Epithelial cell of umbilical artery (primary cell): ENCODE measurements around the gene TMEM119. TPM values are rescaled to one million over a fixed set of nuclear protein-coding genes. Genes with fewer than 3 reads are reported as not detected.

Source experiments
- total RNA-seq: library from RNA; depleted of rRNA; stranded (reverse); fragments of >200 nt; gene quantifications from 2 replicates; pipeline ENCODE4 v1.2.3, GENCODE V29; 2014

TMEM119 gene, protein sequence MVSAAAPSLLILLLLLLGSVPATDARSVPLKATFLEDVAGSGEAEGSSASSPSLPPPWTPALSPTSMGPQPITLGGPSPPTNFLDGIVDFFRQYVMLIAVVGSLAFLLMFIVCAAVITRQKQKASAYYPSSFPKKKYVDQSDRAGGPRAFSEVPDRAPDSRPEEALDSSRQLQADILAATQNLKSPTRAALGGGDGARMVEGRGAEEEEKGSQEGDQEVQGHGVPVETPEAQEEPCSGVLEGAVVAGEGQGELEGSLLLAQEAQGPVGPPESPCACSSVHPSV
- 0.32 and 0.76 TPM in 2 replicates for total RNA-seq

DNA sequence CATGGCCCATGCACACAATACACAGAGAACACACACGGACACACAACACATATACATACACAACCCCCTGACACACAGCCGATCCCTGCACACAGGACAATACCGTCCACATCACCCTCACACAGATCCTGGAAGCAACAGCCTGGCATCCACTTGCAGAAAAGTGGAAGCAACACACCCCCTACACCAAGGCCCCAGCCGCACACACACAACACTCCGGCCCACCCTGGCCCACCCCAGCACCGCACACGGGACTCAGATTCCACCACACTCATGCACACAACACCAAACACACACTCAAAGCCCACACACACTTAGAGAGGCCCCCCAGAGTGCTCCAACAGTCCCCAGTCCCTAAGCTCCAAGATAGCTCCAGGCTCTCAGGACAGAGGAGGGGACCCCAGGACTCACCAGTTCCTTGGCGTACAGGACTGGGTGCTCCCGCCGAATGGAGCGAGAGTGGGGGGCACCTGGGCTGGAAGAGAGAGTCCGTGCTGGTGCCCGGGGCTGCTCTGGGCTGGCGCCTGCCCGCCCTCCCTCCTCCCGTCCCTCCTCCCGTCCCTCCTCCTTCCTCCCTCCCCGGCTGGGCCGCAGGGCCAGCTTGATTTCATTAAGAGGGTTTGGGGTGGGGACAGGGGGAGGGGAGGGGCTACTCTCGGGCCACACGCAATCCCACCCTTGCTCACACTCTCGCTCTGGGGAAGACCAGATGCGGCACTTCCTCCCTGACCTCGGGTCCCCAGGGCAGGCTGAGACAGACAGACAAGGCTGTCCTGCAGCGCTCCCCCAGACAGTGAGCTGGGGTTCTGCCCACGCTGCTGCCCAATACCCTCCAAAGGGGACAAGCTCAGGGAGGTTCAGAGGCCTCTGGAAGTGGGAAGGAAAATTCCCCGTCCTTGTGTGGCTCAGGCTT is at the start of gene TMEM119:
Gene TMEM119, minus strand, starts transcription at position 526 of the 913 bp plus-strand sequence. CDS start 5,701 bp downstream, outside the sequence.

GRCh38 chr12:108633534-108634248 is 35.8 kb upstream of the TMEM119 start, which contains the start of gene SELPLG:
Gene SELPLG (minus strand): TSS chr12:108633894. CDS start chr12:108624307, 9,587 bp downstream.

GRCh38 chr12:108562348-108563135 is 35.3 kb downstream of the TMEM119 start, which contains the start of gene ISCU:
Gene ISCU (plus strand): TSS chr12:108562596. CDS start chr12:108562623, 27 bp downstream.

GRCh38 chr12:108560752-108561719 is 36.8 kb downstream of the TMEM119 start, which contains the start of gene SART3:
Gene SART3 (minus strand): TSS chr12:108561173. CDS start chr12:108561154, 19 bp downstream.

Other genes with a start within 250 kb of the TMEM119 start
- 4.9 and 5.3 TPM in 2 replicates for gene FICD, start 82.8 kb downstream of the TMEM119 start, total RNA-seq
- gene SART3, start 36.9 kb downstream of the TMEM119 start, total RNA-seq: 41.6 and 69.6 TPM in 2 replicates
- 95.5 and 117 TPM in 2 replicates for gene ISCU, start 35.5 kb downstream of the TMEM119 start, total RNA-seq
- 0.61 TPM in 1 of 2 replicates, not detected in the other for gene SELPLG, start 35.8 kb upstream of the TMEM119 start, total RNA-seq
- 194 and 233 TPM in 2 replicates for gene CORO1C, start 133.4 kb upstream of the TMEM119 start, total RNA-seq